CD14-positive monocyte (primary cell): ENCODE measurements around the gene IFNA10. TPM values are rescaled to one million over a fixed set of nuclear protein-coding genes. Genes with fewer than 3 reads are reported as not detected.
"Not testable (repeated sequence)": the region's sequence is repeated elsewhere in the genome, so short reads cannot be mapped to it uniquely, and the experiment has no call there.

ENCODE experiments used
- DNase-seq, 3 donors: peaks; one replicate each; pipeline ENCODE4 v3.0.0-alpha.2; 2011 to 2022
- H2AFZ ChIP-seq: 2 replicates; pipeline ENCODE4 v1.6.0; 2012; ENCODE audit warnings: mild to moderate bottlenecking, low read depth, low read length, inconsistent platforms; ENCODE audit not compliant: insufficient read depth, poor library complexity, severe bottlenecking
- H3K27ac ChIP-seq, 2 donors: 1 replicate in 1 of 2; 2 replicates in 1 of 2; pipeline ENCODE4 v1.5.1; 2012 to 2013; ENCODE audit warnings: low read length in 2 of 2, control low read depth in 1 of 2, inconsistent platforms in 1 of 2, low read depth in 1 of 2, mild to moderate bottlenecking in 1 of 2
- H3K27me3 ChIP-seq, 2 donors: one replicate each; pipeline versions ENCODE4 v1.6.0 to v1.6.1; 2011 to 2013; ENCODE audit warnings: low read length in 2 of 2; ENCODE audit not compliant: control insufficient read depth in 2 of 2, insufficient read depth in 2 of 2
- H3K36me3 ChIP-seq, 2 donors: replicated peaks in 1 of 2; 1 replicate in 1 of 2; 2 replicates in 1 of 2; pipeline versions ENCODE4 v1.5.1 to v1.6.1; 2012 to 2013; ENCODE audit warnings: low read length in 2 of 2, control low read depth in 1 of 2, inconsistent platforms in 1 of 2, mild to moderate bottlenecking in 1 of 2; ENCODE audit not compliant: insufficient read depth in 2 of 2, control insufficient read depth in 1 of 2
- H3K4me1 ChIP-seq, 2 donors: 1 replicate in 1 of 2; 2 replicates in 1 of 2; pipeline versions ENCODE4 v1.5.1 to v1.6.1; 2012 to 2013; ENCODE audit warnings: low read length in 2 of 2, control low read depth in 1 of 2, inconsistent platforms in 1 of 2, mild to moderate bottlenecking in 1 of 2, moderate library complexity in 1 of 2; ENCODE audit not compliant: insufficient read depth in 2 of 2, control insufficient read depth in 1 of 2
- H3K4me2 ChIP-seq: replicated peaks from 2 replicates; pipeline ENCODE3; 2012; ENCODE audit warnings: low read length, moderate library complexity, mild to moderate bottlenecking; ENCODE audit not compliant: poor library complexity, severe bottlenecking; ENCODE audit errors: extremely low read depth
- H3K4me3 ChIP-seq, 3 experiments: fragments of 200-600 bp in 1 of 3; sonication (generic) in 1 of 3; replicated peaks in 1 of 3; 1 replicate in 2 of 3; 2 replicates in 1 of 3; pipeline ENCODE4 v1.5.1; 2011 to 2013; ENCODE audit warnings: low read length in 3 of 3, mild to moderate bottlenecking in 3 of 3, control low read depth in 2 of 3, low read depth in 2 of 3, inconsistent platforms in 1 of 3, moderate library complexity in 1 of 3
- H3K79me2 ChIP-seq: 2 replicates; pipeline ENCODE4 v1.6.0; 2012; ENCODE audit warnings: mild to moderate bottlenecking, control low read depth, inconsistent platforms, low read length, moderate library complexity; ENCODE audit not compliant: insufficient read depth
- H3K9ac ChIP-seq: 2 replicates; pipeline ENCODE4 v1.6.0; 2017; ENCODE audit warnings: low read length, mild to moderate bottlenecking; ENCODE audit not compliant: insufficient read depth, poor library complexity, severe bottlenecking
- H3K9me3 ChIP-seq, 2 donors: replicated peaks in 1 of 2; 1 replicate in 1 of 2; 2 replicates in 1 of 2; pipeline versions ENCODE4 v1.5.1 to v1.6.1; 2012 to 2013; ENCODE audit warnings: low read length in 2 of 2, control low read depth in 1 of 2; ENCODE audit not compliant: control insufficient read depth in 1 of 2, insufficient read depth in 1 of 2
- H4K20me1 ChIP-seq: 2 replicates; pipeline ENCODE4 v1.6.0; 2012; ENCODE audit warnings: mild to moderate bottlenecking, low read length, control low read depth, moderate library complexity; ENCODE audit not compliant: insufficient read depth
- H3K27ac Mint-ChIP-seq, 7 donors: one replicate each; pipeline ENCODE4 v1.8.0; 2020; ENCODE audit warnings: mild to moderate bottlenecking in 7 of 7, mixed read lengths in 7 of 7, moderate library complexity in 6 of 7, inconsistent platforms in 2 of 7
- H3K27me3 Mint-ChIP-seq, 3 donors: one replicate each; pipeline ENCODE4 v1.8.0; 2021 to 2022; ENCODE audit warnings: low read depth in 3 of 3, mild to moderate bottlenecking in 3 of 3, mixed read lengths in 3 of 3, moderate library complexity in 3 of 3, inconsistent platforms in 1 of 3
- H3K36me3 Mint-ChIP-seq, 2 donors: one replicate each; pipeline ENCODE4 v1.8.0; 2020; ENCODE audit warnings: mixed read lengths in 2 of 2, inconsistent platforms in 1 of 2, mild to moderate bottlenecking in 1 of 2
- H3K4me1 Mint-ChIP-seq: one replicate; pipeline ENCODE4 v1.8.0; 2020; ENCODE audit warnings: mild to moderate bottlenecking, mixed read lengths
- H3K4me3 Mint-ChIP-seq, 2 donors: one replicate each; pipeline ENCODE4 v1.8.0; 2020; ENCODE audit warnings: mild to moderate bottlenecking in 2 of 2, mixed read lengths in 2 of 2, moderate library complexity in 1 of 2
- H3K9me3 Mint-ChIP-seq, 7 donors: one replicate each; pipeline ENCODE4 v1.8.0; 2020 to 2022; ENCODE audit warnings: mixed read lengths in 7 of 7, mild to moderate bottlenecking in 6 of 7, moderate library complexity in 6 of 7, inconsistent platforms in 2 of 7
- CTCF ChIP-seq: fragments of 200-600 bp; IDR thresholded peaks from one replicate; pipeline ENCODE4 v1.8.0; 2022; ENCODE audit warnings: antibody characterized with exemption, mild to moderate bottlenecking
- WGBS: methylation state at CpG from one replicate; pipeline ENCODE4 v1.1.5; 2013; ENCODE audit warnings: missing lambda C conversion rate; ENCODE audit not compliant: insufficient coverage; 5-methylcytosine and 5-hydroxymethylcytosine counted together
- intact Hi-C, 2 donors: fragments of 100-400 bp; cut with micrococcal nuclease; formaldehyde crosslinking; loops; one replicate each; pipeline versions ENCODE4 v1.15.0 to v1.15.1; 2023
- polyA plus RNA-seq, 3 donors: library from polyadenylated mRNA; depleted of rRNA in 1 of 3; unstranded in 2 of 3; stranded (reverse) in 1 of 3; fragments of 300-500 nt in 2 of 3; fragments of >200 nt in 1 of 3; fragmentation: Illumina TruSeq in 2 of 3; gene quantifications; 1 replicate in 2 of 3; 2 replicates in 1 of 3; pipeline ENCODE4 v1.2.3, GENCODE V29; 2012 to 2021

Gene IFNA10
- polyA plus RNA-seq, 3 donors, result not detected

- Histone ChIP-seq H3K9me3 (no peaks in the 10 kb centered on the region), H3K4me1 (no peaks in the 10 kb centered on the region), H3K27ac (no peak overlapping the region), H3K4me2 (no peak overlapping the region), H3K27me3 (no peaks in the 10 kb centered on the region), H3K4me3 (no peak overlapping the region), H3K79me2 (no peaks in the 10 kb centered on the region), H3K36me3 (no peaks in the 10 kb centered on the region), H2AFZ (no peak overlapping the region), H4K20me1 (no peaks in the 10 kb centered on the region), H3K9ac (no peak overlapping the region)
- TF ChIP-seq CTCF, result no peak
- Mint-ChIP-seq H3K4me3 (no peak overlapping the region), H3K27me3 (peaks cover 0 to 2% (median 1%) of the 10 kb centered on the region in 3 donors), H3K4me1 (peaks cover 21% of the 10 kb centered on the region), H3K36me3 (no peaks in the 10 kb centered on the region), H3K27ac (no peak overlapping the region), H3K9me3 (no peaks in the 10 kb centered on the region)
- 98% methylated on average over 7 of the region's 7 CpGs for WGBS
- intact Hi-C loops, result no loop called here
- DNase-seq, result no peak
These were observed 3.4 kb upstream of the IFNA10 start for GRCh38 chr9:21210311-21210710.

- no peaks in the 10 kb centered on the region for H3K79me2 ChIP-seq
- H3K36me3 ChIP-seq, result no peaks in the 10 kb centered on the region
- Mint-ChIP-seq H3K9me3 (peaks cover 0 to 2% (median 0%) of the 10 kb centered on the region in 7 donors), H3K27me3 (peaks cover 0 to 3% (median 3%) of the 10 kb centered on the region in 3 donors), H3K4me1 (peaks cover 9% of the 10 kb centered on the region), H3K27ac (no peak overlapping the region), H3K4me3 (no peak overlapping the region), H3K36me3 (no peaks in the 10 kb centered on the region)
- no peak overlapping the region for H2AFZ ChIP-seq
- H3K9ac ChIP-seq, result no peak overlapping the region
- no peaks in the 10 kb centered on the region for H3K9me3 ChIP-seq
- no peaks in the 10 kb centered on the region for H3K27me3 ChIP-seq
- DNase-seq, result no peak
- no peak overlapping the region for H3K4me3 ChIP-seq
- no peak overlapping the region for H3K4me2 ChIP-seq
- no peaks in the 10 kb centered on the region for H3K4me1 ChIP-seq
- H4K20me1 ChIP-seq, result no peaks in the 10 kb centered on the region
- intact Hi-C loops, result no loop called here
- no peak overlapping the region for H3K27ac ChIP-seq
- TF ChIP-seq CTCF, result no peak
These were observed 1.7 kb downstream of the IFNA10 start for GRCh38 chr9:21205204-21205603.

- H3K4me1 Mint-ChIP-seq, H3K4me3 Mint-ChIP-seq, H3K9me3 Mint-ChIP-seq, H3K4me1 ChIP-seq, H3K4me3 ChIP-seq, H3K36me3 Mint-ChIP-seq, H3K79me2 ChIP-seq, H3K9ac ChIP-seq, H3K9me3 ChIP-seq, intact Hi-C loops, H3K27ac ChIP-seq, H3K27me3 Mint-ChIP-seq, H2AFZ ChIP-seq, H3K27ac Mint-ChIP-seq, H4K20me1 ChIP-seq, H3K36me3 ChIP-seq, H3K27me3 ChIP-seq, H3K4me2 ChIP-seq, DNase-seq: not testable (repeated sequence)
- WGBS, result 83% methylated on average over 1 of the region's 4 CpGs
These were observed 4.8 kb downstream of the IFNA10 start, which contains the start of gene IFNA7 for GRCh38 chr9:21202105-21202504. Gene IFNA7, minus strand, starts transcription at chr9:21202205. Its CDS starts 40 bp downstream, at chr9:21202165.
